ENCODE results near the gene SERHL2.
"Not testable (repeated sequence)": the region's sequence is repeated elsewhere in the genome, so short reads cannot be mapped to it uniquely, and the experiment has no call there.

SERHL2 gene, protein sequence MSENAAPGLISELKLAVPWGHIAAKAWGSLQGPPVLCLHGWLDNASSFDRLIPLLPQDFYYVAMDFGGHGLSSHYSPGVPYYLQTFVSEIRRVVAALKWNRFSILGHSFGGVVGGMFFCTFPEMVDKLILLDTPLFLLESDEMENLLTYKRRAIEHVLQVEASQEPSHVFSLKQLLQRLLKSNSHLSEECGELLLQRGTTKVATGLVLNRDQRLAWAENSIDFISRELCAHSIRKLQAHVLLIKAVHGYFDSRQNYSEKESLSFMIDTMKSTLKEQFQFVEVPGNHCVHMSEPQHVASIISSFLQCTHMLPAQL

DNA sequence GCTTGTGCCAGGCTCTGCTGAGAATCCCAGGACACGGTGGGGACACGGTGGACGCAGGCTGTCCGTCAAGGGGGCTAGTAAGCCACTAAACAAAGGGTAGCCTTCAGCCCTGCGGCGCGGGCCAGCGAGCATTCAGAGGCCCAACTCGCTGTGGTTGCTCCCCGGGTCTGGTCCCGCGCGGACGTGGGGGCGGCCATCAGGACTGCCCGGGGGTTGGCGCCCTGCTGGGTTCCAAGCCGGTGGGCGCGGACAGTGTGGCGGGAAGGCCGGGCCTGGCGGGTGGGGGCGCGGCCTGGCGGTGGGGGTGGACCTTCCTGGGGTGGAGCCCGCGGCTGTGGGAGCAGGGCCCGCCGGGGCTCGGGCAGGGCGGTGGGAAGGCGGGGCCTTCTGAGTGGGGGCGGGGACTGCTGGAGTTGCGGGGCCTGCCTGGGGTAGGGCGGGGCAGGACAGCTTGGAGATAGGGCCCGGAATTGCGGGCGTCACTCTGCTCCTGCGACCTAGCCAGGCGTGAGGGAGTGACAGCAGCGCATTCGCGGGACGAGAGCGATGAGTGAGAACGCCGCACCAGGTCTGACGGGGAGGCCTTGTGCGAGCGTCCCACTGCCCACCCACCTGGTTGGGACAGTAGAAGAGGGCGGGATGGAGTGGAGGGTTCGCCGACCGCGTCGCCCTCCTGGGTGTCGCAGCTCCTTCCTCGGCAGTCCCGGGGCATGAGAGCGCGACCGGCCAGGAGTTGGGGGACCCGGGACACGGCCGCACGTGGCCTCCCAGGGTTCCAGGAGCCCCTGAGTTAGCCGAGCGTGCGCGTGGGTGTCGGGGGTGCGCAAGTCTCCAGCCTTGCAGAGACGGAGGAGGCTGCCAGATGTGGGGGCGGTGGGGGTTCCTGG is at the start of gene SERHL2:
Gene SERHL2 (plus strand): TSS at position 482 of the 887 bp plus-strand sequence. CDS start 65 bp downstream, at position 547.
- FAIRE-seq = no peak

GRCh38 chr22:42508327-42508974 is 45.3 kb upstream of the SERHL2 start:
- not testable (repeated sequence) for FAIRE-seq

GRCh38 chr22:42508975-42509364 is 44.8 kb upstream of the SERHL2 start:
- not testable (repeated sequence) for FAIRE-seq

- FAIRE-seq = no peak
These were observed 44.2 kb upstream of the SERHL2 start for GRCh38 chr22:42509548-42509947.

- FAIRE-seq = no peak
These were observed 42.3 kb upstream of the SERHL2 start for GRCh38 chr22:42511401-42511891.

GRCh38 chr22:42512273-42512990 is 41.3 kb upstream of the SERHL2 start:
- peak; percentile 95 for FAIRE-seq

DNA sequence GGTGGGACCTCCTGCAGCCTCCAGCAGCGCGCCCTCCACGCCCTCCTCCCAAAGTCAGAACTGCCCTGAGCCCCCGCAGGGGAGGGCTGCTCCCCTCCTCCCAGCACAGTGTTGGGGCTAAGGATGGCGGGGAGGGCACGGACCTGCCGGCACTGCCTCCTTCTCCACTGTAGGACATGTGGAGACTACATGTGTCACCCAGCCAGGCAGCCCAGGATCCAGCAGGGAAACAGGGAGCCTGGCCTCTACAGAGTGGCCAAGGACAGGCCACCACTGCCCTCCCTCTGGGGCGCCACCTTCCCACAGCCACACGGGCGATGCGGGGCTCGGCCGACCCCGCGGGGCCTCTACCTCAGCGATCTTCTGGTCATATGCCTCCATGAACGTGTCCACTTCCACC is 39.4 kb upstream of the SERHL2 start:
- FAIRE-seq = not testable (repeated sequence)

DNA sequence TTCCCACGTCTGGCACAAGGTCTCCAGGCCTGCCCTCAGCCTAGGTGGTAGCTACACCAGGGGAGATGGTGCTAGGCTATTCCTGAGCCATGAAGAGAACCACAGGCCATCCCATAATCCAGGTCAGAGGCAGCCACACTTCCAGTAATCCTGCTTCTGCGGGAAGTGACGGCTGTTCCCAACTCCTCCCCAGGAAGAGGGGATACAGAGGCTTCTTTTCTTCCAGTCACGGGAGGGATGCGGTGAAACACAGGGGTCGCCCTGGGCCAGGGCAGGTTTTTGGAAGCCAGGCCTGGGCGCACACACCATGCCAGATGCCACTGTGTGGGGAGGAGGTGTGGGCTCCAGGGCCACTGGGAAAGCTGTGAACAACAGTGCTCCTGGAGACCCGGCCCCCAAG is 38.5 kb upstream of the SERHL2 start:
- not testable (repeated sequence) for FAIRE-seq

- FAIRE-seq = no peak
These were observed 37.9 kb upstream of the SERHL2 start for GRCh38 chr22:42515896-42516295.

- peak; percentile 57 for FAIRE-seq
These were observed 36.7 kb upstream of the SERHL2 start for GRCh38 chr22:42517103-42517502.

DNA sequence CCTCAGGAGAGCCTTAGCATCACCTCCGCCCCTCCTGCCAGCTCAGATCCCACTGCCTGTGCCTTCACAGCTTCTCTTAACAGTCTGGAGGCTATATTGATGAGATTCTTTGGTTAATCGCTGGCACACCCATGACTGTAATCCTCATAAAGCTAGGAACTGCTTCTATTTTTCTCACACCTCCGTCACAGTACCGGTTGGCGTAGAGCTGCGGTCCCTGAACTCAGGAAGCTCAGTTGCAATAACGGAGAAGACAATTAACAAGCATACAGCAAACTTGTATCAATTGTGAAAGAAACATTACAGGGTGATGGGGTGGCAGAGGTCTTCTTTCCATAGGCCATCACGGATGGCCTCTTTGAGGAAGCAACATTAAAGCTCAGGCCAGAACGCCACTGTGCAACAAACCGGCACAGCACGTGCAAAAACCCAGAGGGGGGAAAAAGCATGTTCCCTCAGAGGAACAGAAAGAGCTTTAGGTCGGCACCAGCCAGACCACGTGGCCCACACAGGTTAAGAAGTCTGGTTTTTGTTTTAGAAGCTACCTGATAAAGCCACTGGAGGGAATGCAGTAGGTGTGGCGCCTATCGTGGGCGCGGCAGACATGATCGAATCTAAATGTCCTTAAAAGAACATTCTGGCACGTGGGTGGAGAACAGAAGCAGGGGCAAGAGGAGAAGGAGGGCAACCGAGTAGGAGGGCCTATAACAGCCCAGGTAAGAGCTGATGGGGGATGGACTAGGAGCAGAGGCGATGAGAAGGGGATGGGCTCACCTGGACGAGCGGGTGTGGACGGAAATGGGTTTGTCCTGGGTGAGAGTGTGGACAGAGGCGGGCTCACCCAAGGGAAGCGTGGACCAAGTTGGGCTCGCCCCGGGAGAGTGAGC is 34.9 kb upstream of the SERHL2 start:
- FAIRE-seq = not testable (repeated sequence)

DNA sequence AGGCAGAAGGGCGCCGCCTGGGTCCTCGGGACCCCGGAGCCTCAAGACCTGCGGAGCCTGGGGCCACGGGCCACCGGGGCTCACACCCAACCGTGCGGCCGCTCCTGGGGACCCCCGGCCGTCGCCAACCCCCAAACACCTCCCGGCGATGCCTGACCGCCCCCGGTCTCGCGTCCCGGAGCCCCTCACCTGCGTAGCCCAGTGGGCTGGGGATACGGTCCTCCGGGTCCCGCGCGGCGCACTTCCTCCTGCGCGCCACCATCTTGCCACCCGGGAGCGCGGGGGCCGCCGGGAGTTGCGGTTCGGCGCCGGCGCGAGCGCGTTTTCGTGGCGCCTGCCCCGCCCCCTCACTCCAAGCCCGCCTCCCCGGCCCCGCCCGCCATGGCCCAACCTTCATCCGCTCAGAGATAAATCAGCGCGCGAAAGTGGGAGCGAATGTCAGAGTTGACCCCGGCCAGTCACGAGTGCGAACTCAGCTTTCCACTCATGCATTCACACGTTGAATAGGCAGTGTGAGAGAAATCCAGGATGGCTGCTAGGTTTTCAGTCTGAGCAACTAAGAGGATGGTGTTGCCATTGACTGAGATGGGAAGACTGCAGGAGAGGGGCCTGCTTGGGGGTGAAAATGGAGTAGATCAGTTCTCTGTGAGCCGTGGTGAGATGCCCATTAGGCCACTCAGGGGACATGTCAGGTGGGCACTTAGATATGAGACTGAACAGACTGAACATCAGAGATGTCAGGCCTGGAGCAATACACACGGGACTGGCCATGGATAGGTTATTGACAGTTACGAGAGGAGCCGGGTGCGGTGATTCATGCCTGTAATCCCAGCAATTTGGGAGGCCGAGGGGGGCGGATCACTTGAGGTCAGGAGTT is 34.0 kb upstream of the SERHL2 start, which contains the start of gene RRP7A:
Gene RRP7A (minus strand): TSS at position 272 of the 877 bp plus-strand sequence. CDS start 10 bp downstream, at position 262.
- no peak for FAIRE-seq

- no peak for FAIRE-seq
These were observed 32.6 kb upstream of the SERHL2 start for GRCh38 chr22:42521228-42521546.

DNA sequence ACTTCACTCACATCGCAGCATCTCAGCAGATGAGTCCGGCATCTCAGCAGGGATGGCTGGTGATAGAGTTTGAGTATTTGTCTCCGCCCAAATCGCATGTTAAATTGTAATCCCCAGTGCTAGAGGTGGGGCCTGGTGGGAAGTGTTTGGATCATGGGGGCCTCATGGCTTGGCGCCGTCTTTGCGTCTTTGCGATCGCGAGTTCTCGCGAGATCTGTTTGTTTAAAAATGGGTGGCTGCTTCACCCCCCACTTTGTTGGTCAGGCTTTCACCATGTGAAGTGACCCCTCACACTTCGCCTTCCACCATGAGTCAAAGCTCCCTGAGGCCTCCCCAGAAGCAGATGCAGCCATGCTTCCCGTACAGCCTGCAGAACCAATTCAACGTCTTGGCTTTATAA is 31.2 kb upstream of the SERHL2 start:
- no peak for FAIRE-seq

GRCh38 chr22:42528591-42529307 is 25.0 kb upstream of the SERHL2 start:
- FAIRE-seq = no peak

DNA sequence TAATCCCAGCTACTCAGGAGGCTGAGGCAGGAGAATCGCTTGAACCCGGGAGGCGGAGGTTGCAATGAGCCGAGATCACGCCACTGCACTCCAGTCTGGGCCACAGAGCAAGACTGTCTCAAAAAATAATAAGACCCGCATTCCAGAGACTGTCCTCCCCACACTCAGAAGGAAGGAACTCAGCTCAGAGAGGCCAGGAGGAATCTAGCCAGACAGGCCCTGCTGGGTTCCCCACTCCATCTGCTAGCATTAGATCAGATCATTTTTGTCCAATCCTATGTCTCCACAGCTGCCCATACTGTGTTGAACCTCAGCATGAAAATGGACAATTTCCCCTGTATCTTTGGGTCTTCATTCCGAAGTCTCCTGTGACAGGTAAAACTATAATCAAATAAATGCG is 24.3 kb upstream of the SERHL2 start:
- FAIRE-seq = not testable (repeated sequence)

- not testable (repeated sequence) for FAIRE-seq
These were observed 22.2 kb upstream of the SERHL2 start for GRCh38 chr22:42531401-42532084.

- FAIRE-seq = no peak
These were observed 20.1 kb upstream of the SERHL2 start for GRCh38 chr22:42533638-42533977.

GRCh38 chr22:42535082-42535731 is 18.5 kb upstream of the SERHL2 start:
- not testable (repeated sequence) for FAIRE-seq

Measured in G401.6 (cell line).